Skeletal muscle cell (primary cell): ENCODE results near the gene CTPS1.

ENCODE experiments used
- DNase-seq: peaks from one replicate; pipeline ENCODE4 v3.0.0-alpha.2; 2010; ENCODE audit warnings: low read depth
- H3K4me3 ChIP-seq: 2 replicates; pipeline ENCODE4 v1.5.1; 2011; ENCODE audit warnings: low read depth, mild to moderate bottlenecking, control low read depth, low read length, moderate library complexity

CTPS1 gene

DNA sequence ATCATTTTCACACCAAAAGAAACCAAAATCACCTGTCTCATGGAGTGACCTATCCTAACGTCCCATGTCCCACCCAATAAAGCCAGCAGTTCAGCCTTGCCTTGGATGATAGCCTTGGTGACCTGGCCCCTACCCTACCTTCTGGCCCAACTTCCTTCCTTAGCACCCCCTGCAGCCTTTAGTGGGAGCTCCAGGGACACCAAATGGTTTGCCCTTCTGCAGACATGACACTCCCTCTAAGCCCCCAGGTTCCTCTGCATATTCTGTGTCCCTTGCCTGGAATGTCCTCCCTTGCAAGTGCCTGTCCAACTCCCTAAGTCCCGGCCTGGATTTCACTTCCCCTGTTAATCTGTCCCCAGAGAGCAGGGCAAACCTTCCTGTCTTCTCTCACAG lies 39.9 kb downstream of the CTPS1 start:
- DNase-seq, result no peak
- H3K4me3 ChIP-seq, result no peak overlapping the region

DNA sequence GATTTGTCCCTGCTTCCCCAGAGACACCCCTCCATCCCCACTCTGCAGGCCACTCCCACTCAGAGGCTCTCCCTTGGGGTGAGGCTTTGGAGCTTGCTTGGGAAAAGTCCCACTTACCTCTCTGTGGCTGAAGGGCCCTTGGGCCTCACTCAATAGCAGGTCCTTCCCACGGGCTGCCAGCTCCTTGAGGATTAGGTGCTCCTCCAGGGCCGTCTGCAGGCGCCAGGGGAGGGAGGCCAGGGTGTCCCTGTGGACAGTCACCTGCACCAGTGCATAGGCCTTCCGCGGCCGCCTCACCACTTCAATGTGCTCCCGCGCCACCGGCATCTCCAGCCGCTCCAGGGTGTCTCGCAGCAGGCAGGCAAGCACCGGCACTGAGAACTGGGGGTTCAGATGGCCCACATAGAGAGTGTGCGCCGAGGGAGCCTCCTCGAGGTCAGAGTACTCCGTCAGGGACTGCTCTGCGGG lies 40.6 kb downstream of the CTPS1 start:
- no peak overlapping the region for H3K4me3 ChIP-seq
- DNase-seq, result no peak

DNA sequence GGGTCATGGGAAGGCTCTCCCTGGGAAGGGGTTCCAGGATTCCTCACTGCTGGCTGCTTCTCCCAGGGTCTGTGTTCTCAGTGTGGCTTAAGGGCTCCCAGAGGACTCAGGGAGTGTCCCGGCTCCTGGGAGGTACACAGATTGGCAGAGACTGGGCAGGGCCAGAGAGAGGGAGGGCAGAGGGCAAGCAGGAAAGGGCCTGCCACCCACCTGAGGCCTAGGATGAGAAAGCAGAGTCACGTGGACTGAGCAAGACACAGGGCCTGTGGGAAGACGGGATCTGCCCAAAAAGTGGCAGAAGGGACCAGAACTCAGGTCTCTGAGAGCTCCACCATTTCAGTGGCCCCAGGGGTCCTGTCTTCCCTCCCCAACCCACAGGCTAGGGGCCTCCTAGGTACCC lies 41.2 kb downstream of the CTPS1 start:
- H3K4me3 ChIP-seq, result no peak overlapping the region
- no peak for DNase-seq

DNA sequence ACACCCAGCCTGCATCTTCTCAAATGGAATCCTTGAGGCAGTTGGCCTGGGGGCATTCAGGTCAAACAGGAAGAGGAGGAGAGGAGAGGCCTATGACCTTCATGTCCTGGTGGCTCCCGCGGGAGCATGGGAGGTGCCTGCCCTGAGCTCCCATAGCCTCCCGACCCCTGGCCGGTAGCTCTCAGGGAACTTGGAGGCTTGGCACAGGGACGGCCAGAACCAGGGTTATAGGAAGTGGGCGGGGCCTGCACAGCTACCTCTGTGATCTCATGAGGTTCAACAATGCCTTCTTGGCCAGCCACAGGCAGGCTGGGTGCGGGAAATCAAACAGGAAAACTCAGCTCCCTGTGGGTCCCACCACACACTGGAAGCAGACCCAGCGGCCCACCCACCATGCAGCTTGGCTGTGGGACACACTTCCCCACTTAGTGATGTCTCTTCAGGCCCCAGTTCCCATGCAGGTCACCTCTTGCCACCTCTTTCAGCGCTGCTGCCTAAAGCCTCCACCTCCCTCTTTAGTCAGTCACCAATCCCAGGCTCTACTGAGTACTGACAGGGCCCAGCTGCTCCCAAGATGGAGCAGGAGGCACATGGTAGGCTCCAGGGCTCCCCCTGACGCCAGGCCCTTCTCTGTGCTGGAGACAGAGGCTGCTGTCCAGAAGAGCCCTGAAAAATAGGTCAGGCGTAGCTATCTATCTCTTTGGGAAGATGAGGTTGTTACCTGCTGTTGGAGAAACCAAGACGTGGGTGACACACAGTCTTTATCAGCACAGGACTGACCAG lies 42.2 kb downstream of the CTPS1 start, which contains the start of gene SLFNL1:
TSS of gene SLFNL1 (minus strand) at position 200 of the 783 bp plus-strand sequence. CDS start 1,065 bp downstream, outside the sequence.
- DNase-seq, result no peak
- H3K4me3 ChIP-seq, result no peak within 1 kb of the TSS

DNA sequence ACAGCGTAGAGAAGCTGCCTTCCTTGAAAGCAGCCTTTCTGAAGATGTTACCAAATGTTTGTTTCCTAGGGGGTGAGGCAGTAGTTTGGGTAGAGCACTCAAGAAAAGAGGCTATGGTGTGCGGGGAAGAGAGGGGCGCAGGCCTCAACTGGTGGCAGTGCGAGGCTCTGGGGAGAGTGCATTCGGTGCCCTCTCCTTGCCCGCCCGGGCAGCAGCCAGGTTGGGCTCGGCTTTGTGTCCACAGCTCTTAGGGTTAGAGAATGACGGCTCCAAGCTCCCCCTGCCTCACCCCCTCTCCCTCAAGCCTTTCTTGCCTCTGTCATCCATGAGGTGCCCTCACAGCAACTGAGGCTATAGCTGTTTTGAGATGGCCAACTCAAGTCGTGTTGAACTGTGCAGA lies 42.9 kb downstream of the CTPS1 start:
- no peak overlapping the region for H3K4me3 ChIP-seq
- no peak for DNase-seq

DNA sequence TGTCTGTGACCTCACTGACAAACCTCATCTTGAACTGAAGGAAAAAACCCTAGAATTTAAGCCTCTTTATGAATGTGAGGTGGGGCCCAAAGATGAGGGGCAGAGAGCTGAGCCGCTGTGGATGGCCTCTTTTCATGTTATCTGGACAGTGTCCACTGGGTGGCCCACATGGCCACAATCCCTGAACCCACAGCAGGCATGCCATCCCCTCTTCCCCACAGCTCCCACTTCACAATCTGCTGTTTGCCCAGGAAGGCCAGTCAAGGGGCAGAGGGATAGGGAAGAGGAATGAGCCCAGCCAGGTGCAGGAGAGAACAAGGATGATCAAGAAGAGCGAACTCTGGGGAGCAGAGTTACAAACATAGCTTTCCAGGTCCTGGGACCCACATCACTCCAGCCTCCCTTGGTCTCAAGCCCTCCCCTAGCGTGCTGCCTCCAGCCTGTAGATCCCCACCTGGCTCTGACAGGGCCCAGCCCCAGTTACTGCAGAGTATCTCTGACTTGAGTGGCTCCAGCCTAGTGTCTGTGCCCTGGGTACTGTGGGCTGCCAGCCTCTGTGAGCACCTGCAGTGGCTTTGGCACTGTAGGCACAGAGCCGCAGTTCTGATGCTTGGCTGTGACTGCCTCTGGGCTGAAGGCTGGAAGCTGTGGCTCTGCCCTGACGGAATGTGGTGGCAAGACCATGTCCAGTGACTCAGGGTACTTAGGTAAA lies 43.9 kb downstream of the CTPS1 start:
- no peak for DNase-seq
- no peak overlapping the region for H3K4me3 ChIP-seq

DNA sequence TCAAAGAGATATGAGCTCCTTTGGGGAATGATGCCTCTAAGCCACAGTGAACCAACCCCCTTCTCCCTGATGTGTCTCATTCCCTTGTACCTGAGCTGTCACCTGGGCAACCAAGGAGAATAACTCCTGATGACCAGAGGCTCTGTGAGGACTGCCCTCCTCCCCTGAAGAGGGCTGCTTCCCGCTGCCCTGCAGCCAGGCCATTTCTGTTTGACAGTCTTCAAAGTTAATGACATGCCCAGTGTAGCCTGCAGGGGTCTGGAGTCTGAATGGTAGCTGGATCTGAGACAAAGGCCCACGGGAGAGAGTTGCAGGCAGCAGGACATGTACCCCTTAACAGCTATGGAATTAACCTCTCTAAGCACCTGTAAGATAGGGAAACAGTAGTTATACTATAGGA lies 45.5 kb downstream of the CTPS1 start:
- DNase-seq, result no peak
- no peak overlapping the region for H3K4me3 ChIP-seq

DNA sequence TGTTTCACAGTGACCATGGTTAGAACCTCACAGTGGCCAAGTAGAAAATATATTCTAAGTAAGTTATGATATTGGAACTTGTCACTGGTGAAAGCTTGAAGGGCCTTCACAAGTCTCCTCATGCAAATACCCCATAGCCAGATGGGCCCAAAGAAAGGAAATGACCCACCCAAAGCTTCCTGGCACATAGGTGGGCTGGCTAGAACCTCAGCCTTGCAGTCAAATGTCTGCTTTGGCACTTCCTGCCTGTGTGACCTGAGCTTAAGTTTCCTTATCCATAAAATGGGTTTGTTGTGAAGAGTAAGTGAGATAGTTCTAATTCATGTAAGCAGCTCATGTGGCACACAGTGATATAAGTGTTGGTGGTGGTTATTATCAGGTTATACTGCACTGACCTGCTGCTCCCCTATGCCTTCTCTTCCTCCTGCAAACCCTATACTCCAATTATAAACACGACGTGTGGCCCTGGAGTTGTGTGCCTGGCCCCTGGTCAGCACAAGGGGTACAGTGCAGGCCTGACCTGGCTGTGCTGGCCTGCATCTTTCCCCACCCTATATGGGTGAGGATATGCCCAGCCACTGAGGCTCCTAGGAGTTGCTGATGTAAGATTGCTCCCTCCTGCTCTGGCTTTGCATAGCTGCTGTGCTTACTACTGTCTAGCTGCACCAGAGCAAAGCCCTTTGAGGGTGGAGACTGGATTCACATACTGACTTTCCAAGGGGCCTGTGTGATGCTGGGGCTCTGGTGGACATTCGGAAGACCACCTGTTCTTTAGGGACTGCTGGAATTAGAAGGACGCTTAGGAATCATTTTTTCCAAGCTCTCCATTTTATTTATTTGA lies 46.7 kb downstream of the CTPS1 start:
- no peak overlapping the region for H3K4me3 ChIP-seq
- no peak for DNase-seq

DNA sequence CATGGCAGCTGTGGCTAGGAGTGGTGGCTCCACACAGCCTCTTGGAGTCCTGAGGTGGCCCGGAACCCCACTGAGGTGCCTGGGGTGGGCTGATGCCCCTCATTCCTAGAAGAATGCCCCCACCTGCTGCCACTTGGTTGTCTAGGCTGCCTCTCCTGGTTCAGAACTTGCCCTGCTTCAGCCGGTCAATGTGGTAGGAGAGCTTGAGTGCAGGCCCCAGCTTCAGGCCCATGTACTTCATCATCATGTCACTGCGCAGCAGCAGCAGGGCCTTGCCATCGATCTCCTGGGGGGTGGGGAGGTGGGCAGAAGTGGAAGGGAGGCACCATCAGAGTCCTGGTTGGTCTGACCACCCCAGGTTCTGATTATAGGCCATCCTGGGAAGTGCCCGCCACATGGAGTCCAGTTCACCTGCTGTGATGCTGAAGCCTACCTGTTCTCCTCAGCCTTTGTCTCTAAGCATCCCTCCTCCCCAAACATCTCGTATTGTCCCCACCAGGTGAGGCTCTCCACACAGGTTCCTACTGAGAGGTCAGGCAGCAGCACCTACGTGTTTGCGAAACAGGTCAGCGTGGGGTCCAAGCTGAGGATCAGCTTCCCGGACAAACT lies 48.6 kb downstream of the CTPS1 start:
- no peak overlapping the region for H3K4me3 ChIP-seq
- DNase-seq, result no peak

DNA sequence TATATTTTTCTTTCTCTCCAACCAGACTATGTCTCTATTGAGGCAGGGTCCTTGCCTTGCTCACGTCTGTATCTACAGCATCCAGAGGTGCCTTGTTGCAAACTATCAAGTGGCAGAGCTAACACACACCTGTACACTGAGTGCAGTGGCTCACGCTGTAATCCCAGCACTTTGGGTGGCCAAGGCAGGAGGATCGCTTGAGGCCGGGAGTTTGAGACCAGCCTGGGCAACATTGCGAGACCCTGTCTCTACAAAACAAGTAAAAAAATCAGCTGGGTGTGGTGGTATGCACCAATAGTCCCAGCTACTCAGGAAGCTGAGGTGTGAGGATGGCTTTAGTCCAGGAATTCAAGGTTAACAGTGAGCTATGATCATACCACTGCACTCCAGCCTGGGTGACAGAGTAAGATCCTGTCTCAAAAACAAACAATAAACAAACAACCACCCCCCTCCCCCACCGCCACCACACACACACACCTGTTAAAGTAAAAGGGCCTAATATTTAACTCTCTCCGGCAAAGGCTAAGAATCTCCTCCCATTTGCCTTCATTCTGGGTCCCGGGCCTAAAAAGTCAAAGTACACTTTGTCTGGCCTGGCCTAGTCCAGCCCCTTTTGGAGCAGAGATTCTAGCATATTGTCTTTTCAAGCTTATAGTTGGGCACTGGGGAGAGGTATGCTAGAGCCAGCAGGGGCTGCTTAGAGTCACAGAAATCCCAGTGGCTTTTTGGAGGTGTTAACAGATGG lies 51.5 kb downstream of the CTPS1 start:
- no peak for DNase-seq
- H3K4me3 ChIP-seq, result no peak overlapping the region

DNA sequence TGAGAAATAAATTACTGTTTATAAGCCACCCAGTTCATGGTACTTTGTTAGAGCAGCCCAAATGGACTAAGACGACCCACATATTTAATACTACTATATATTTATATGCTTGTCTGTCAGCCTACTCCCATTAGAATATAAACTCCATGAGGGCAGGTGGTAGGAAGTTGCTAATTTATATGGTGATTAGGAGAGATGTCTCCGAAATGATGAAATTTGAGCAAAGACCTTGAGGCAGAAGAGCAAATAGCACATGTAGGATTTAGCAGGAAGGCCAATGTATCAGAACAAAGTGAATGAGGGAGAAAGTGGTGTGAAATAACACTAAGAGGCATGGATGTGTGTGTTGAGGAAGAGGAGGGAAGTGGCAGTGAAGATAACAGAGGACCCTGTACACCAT lies 52.7 kb downstream of the CTPS1 start:
- no peak overlapping the region for H3K4me3 ChIP-seq
- DNase-seq, result no peak

DNA sequence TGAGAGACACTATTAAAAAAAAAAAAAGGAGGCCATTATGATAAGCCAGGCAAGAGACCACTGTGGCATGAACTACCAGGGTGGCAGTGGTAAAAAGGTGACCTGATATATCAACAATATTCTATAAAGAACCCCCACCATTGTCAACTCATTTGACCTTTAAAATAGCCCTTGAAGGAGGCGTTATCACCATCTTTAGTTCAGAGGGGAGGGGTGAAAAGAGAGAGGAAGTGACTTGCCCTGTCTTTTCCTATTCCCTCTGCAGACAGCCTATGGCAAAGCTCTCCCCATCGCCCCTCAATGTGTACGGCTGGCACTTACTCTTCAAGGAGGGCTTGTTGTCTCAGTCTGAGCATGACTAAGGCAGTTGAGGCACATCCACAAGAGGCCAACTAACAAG lies 53.8 kb downstream of the CTPS1 start:
- no peak for DNase-seq
- no peak overlapping the region for H3K4me3 ChIP-seq

DNA sequence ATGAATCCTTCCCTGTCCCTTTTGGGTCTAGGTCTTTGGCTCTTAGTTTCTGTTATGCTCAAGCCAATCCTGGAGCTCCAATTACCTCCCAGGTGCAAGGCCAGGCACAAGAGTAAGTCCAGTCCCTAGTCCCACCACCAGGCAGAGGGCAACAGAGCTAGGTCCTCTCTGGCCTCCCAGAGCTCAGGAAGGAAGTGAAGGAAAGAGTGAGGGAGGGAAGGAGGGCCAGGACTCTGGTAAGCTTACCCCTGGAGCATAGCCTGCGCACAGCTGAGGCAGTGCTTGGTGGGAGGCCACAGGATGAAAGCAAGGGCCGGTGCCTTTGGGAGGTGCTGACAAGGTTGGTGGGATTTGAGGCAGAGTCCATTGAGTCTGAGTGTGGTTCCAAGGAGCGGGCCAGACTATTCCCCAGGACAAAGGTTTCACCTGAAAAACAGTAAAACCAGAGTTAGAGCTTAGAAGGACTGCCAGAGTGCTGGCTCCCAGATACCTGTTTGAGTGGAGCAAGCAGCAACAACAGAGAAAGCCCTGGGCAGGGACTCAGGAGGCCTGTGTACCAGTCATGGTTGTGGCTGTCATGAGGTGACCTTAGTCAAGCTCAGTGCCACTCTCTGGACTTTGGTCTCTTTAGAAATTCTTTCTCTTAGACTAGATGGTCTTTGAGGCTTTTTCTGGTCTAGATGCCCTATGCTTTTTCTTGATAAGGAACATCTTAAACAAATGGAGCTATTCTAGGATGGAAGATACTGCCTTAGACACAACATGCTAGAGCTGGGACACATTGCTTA lies 57.8 kb downstream of the CTPS1 start:
- no peak overlapping the region for H3K4me3 ChIP-seq
- no peak for DNase-seq

DNA sequence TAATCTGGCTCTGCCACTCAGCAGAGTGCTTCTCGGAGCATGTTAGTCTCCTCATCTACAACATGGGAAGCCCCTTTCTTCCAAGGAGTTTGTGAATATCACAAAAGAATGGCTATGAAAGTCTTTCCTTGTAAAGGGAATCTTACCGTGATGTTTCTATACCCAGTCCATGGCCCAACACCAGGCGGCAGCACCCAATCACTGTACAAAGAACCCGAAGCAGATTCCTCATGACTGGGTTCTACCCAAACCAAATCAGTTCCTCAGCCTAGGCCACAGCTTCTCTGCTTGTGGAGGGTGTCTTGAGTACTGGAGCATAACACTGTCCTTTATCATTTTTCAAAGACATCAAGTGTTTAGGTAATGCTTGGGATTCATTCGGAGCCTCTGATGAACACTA lies 58.6 kb downstream of the CTPS1 start:
- DNase-seq, result no peak
- H3K4me3 ChIP-seq, result no peak overlapping the region

DNA sequence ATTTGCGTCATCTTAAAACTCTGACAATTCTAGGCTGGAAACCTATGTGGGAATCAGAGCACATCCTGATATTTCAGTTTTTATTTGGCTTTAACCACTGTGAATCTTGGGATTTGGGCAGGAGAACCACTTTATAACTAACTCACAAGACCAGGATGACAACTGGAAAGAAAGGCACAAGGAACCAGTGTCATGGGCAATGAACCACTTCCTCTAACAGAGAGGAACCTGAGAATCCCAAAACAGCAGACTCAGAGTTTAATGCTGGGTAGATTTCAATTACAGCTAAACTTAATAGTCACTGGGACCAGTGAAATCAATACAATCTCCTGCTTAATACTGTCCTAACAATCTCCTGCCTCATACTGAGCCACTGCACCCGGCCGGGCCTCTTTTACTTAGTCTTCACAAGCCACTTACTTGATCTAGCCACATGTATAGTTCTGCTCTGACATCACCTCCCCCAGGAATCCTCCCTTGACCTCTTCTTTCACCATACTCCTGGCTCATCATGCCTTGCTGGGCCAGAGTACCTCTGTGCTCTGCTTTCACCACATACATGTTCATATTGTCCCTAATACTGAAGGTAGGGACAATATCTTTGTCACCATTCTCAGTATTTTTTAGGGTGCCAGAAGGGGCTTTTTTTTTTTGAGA lies 62.2 kb downstream of the CTPS1 start:
- peak; percentile 31 for DNase-seq
- H3K4me3 ChIP-seq, result no peak overlapping the region

DNA sequence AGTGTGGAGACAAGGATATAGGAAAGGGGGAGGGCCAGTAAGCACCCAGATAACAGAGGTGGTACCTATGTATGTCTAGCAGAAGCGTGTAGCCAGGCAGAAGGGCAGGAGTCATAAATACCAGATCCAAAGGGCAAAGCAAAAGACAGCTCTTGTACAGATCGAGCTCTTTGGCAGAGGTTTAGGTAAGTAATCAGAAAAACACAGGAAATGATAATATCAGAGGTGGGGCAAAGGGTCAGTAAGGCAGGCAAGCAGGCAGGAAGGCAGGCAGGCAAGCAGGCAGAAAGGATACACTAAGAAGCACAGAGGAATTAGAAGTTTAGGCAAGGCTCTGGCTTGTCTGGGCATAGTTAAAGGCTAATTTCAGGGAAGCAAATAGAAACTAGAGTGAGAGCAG lies 64.7 kb downstream of the CTPS1 start:
- DNase-seq, result no peak
- H3K4me3 ChIP-seq, result no peak overlapping the region

DNA sequence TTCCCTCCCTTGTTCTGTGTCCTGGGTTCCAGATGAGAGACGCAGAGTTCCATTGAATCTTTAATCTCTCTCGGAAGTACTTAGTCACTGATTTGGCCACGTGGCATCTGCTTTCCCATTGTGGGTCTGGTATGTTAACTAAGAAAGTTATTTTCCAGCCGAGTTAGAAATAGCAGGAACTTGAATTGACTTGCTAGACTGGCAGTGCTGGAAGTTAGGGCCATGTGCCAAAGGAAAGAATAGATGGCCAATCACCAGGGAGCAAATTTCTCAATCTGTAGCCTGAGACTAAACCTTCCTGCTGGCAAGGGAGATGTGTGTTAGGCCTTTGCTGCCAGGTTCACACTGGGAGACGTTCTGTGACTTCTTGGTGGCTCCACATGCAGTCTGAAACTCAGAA lies 66.2 kb downstream of the CTPS1 start:
- no peak overlapping the region for H3K4me3 ChIP-seq
- peak; percentile 10 for DNase-seq

DNA sequence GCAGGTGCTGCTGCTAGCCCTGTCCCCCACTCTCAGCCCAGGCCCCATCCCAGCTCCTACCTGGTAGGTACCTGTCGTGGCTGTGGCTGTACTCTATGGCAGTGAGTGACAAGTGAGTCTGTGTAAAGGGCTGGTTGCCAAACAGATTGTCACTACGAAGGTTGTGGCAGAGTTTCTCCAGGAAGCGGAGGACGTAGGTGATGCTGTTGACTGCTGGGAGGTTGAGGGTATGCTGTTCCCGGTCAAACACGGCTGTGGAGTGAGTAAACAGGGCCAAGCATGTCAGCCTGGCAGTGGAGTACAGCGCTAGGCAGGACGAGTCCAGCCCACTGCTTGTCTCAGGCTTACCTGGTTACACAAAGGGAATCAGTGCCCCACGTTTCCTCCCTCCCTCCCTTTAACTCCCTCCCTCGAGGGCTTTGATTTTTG lies 66.9 kb downstream of the CTPS1 start:
- DNase-seq, result no peak
- H3K4me3 ChIP-seq, result no peak overlapping the region
